Stimulated activated CD8-positive, alpha-beta memory T cell treated with anti-CD3 and anti-CD28 coated beads, Interleukin-15, amount 100 ng/mL, for 24 hours (primary cell): ENCODE measurements around the gene EGLN3.
A peak's percentile ranks its signal among the peaks of the same experiment; 100 is the strongest.
"Not testable (repeated sequence)": the region's sequence is repeated elsewhere in the genome, so short reads cannot be mapped to it uniquely, and the experiment has no call there.

Source experiments
- DNase-seq: peaks from one replicate; pipeline ENCODE4 v3.0.0-alpha.2; 2020; ENCODE audit warnings: low read depth

Gene EGLN3

GRCh38 chr14:33950320-33951182 is at the start of gene EGLN3:
TSS of gene EGLN3 (minus strand) at chr14:33951074. CDS start at chr14:33950752, 322 bp downstream.
- peak; percentile 21 for DNase-seq

GRCh38 chr14:34000396-34000795 is 49.5 kb upstream of the EGLN3 start:
- no peak for DNase-seq

GRCh38 chr14:33999771-34000291 is 49.0 kb upstream of the EGLN3 start:
- DNase-seq, result no peak

- no peak for DNase-seq
These were observed 46.7 kb upstream of the EGLN3 start for GRCh38 chr14:33997611-33998010.

GRCh38 chr14:33996462-33996861 is 45.6 kb upstream of the EGLN3 start:
- DNase-seq, result no peak

GRCh38 chr14:33993246-33993645 is 42.4 kb upstream of the EGLN3 start:
- DNase-seq, result no peak

- no peak for DNase-seq
These were observed 41.6 kb upstream of the EGLN3 start for GRCh38 chr14:33992274-33993007.

GRCh38 chr14:33990790-33991189 is 39.9 kb upstream of the EGLN3 start:
- DNase-seq, result no peak

- DNase-seq, result no peak
These were observed 36.7 kb upstream of the EGLN3 start for GRCh38 chr14:33987565-33988080.

- DNase-seq, result no peak
These were observed 35.9 kb upstream of the EGLN3 start for GRCh38 chr14:33986804-33987203.

- DNase-seq, result no peak
These were observed 34.4 kb upstream of the EGLN3 start for GRCh38 chr14:33985242-33985641.

GRCh38 chr14:33979613-33980276 is 28.9 kb upstream of the EGLN3 start:
- no peak for DNase-seq

GRCh38 chr14:33978892-33979612 is 28.2 kb upstream of the EGLN3 start:
- no peak for DNase-seq

- DNase-seq, result no peak
These were observed 21.8 kb upstream of the EGLN3 start for GRCh38 chr14:33972583-33973081.

- DNase-seq, result not testable (repeated sequence)
These were observed 19.0 kb upstream of the EGLN3 start for GRCh38 chr14:33969846-33970245.

- DNase-seq, result no peak
These were observed 17.8 kb upstream of the EGLN3 start for GRCh38 chr14:33968722-33969121.

- DNase-seq, result no peak
These were observed 16.3 kb upstream of the EGLN3 start for GRCh38 chr14:33967138-33967537.

GRCh38 chr14:33966276-33966675 is 15.4 kb upstream of the EGLN3 start:
- DNase-seq, result no peak

GRCh38 chr14:33964599-33965317 is 13.9 kb upstream of the EGLN3 start:
- DNase-seq, result no peak

GRCh38 chr14:33963892-33964291 is 13.0 kb upstream of the EGLN3 start:
- DNase-seq, result no peak

GRCh38 chr14:33962466-33962865 is 11.6 kb upstream of the EGLN3 start:
- DNase-seq, result not testable (repeated sequence)
